Smooth muscle cell (in vitro differentiated cells): ENCODE results near the gene RPL41. TPM values are rescaled to one million over a fixed set of nuclear protein-coding genes. Genes with fewer than 3 reads are reported as not detected.

Experiments
- DNase-seq: peaks from one replicate; lab custom pipeline; 2025; ENCODE audit not compliant: unreplicated experiment; lab: John Stamatoyannopoulos, UW
- H2AFZ ChIP-seq: fragments of 200-600 bp; sonication (generic); 2 replicates; pipeline ENCODE4 v1.6.0; 2016; ENCODE audit warnings: antibody characterized with exemption, low read depth, mild to moderate bottlenecking
- H3F3A ChIP-seq: fragments of 200-600 bp; sonication (generic); 2 replicates; pipeline ENCODE4 v1.6.0; 2017; ENCODE audit warnings: antibody characterized with exemption, low read depth
- H3K27ac ChIP-seq: fragments of 200-600 bp; sonication (generic); 2 replicates; pipeline ENCODE4 v1.5.1; 2016; ENCODE audit warnings: low read depth, mild to moderate bottlenecking
- H3K27me3 ChIP-seq: fragments of 200-600 bp; sonication (generic); 2 replicates; pipeline ENCODE4 v1.6.1; 2016; ENCODE audit warnings: low read depth, mild to moderate bottlenecking
- H3K36me3 ChIP-seq: fragments of 200-600 bp; sonication (generic); 2 replicates; pipeline ENCODE4 v1.5.1; 2016; ENCODE audit warnings: low read depth
- H3K4me1 ChIP-seq: fragments of 200-600 bp; sonication (generic); 2 replicates; pipeline ENCODE4 v1.5.1; 2016; ENCODE audit warnings: low read depth
- H3K4me2 ChIP-seq: fragments of 200-600 bp; sonication (generic); 2 replicates; pipeline ENCODE4 v1.6.0; 2016; ENCODE audit warnings: mild to moderate bottlenecking
- H3K4me3 ChIP-seq: fragments of 200-600 bp; sonication (generic); 2 replicates; pipeline ENCODE4 v1.5.1; 2016; ENCODE audit warnings: mild to moderate bottlenecking
- H3K79me2 ChIP-seq: fragments of 200-600 bp; sonication (generic); 2 replicates; pipeline ENCODE4 v1.6.0; 2016; ENCODE audit warnings: low read depth, mild to moderate bottlenecking
- H3K9ac ChIP-seq: fragments of 200-600 bp; sonication (generic); 2 replicates; pipeline ENCODE4 v1.6.0; 2016; ENCODE audit warnings: low read depth
- H3K9me3 ChIP-seq: fragments of 200-600 bp; sonication (generic); replicated peaks from 2 replicates; pipeline ENCODE4 v1.5.1; 2016; ENCODE audit warnings: low read depth
- H4K20me1 ChIP-seq: fragments of 200-600 bp; sonication (generic); 2 replicates; pipeline ENCODE4 v1.6.0; 2016; ENCODE audit warnings: low read depth
- WGBS: methylation state at CpG from one replicate; pipeline ENCODE4 v1.1.7; 2016; ENCODE audit warnings: low lambda C conversion rate; 5-methylcytosine and 5-hydroxymethylcytosine counted together
- polyA plus RNA-seq: library from polyadenylated mRNA; unstranded; fragments of >200 nt; fragmentation: Nextera tagmentation; extraction: Ambion mirVana; gene quantifications from 2 replicates; pipeline ENCODE4 v1.2.1, GENCODE V29; 2016
- total RNA-seq: library from RNA; depleted of rRNA; stranded (reverse); fragments of >200 nt; gene quantifications from 2 replicates; pipeline ENCODE4 v1.2.3, GENCODE V29; 2014
- TF ChIP-seq, protein P1 (sequence below): fragments of 200-600 bp; sonication (generic); IDR thresholded peaks from 2 replicates; pipeline ENCODE4 v1.5.1; 2017; ENCODE audit warnings: borderline replicate concordance, mild to moderate bottlenecking, antibody characterized with exemption; ENCODE audit not compliant: insufficient read depth, poor library complexity, severe bottlenecking

The RPL41 gene
- total and polyA plus RNA-seq, 2 experiments from 2014 or later: 2,414 to 3,246 TPM

DNA sequence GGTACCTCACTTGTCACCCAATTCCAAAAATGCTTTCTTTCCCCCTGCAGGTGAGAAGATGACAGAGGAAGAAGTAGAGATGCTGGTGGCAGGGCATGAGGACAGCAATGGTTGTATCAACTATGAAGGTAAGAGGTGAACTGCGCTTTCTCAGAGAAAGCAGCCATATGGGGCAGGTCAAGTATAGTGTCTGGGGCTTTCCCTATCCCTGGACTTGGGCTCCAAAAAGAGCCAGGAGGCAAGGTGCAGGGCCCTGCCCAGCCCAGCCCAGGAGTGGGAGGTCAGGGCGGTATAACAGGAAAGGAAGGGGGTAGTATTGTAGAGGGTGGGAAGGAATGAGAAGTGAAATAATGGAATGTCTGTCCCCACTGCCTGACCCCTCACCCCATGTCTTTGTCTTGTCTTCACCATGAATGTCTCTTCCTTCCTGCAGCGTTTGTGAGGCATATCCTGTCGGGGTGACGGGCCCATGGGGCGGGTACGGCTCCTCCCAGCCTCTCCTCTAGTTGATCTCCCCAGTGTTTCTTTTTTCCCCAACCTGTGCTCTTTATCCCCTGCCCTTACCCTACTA, 43.8 kb downstream of the RPL41 start:
- DNase-seq: no peak
- Histone ChIP-seq H3K27me3 (no peaks in the 10 kb centered on the region), H3K36me3 (no peaks in the 10 kb centered on the region), H3K4me1 (peaks cover 42% of the 10 kb centered on the region), H3K79me2 (peaks cover 30% of the 10 kb centered on the region), H3K4me2 (peak overlapping the region; percentile 100), H3F3A (peaks cover 51% of the 10 kb centered on the region), H3K27ac (peak overlapping the region; percentile 82), H3K9me3 (no peaks in the 10 kb centered on the region), H3K9ac (peak overlapping the region; percentile 95), H2AFZ (no peak overlapping the region), H4K20me1 (peaks cover 56% of the 10 kb centered on the region), H3K4me3 (peak overlapping the region; percentile 90)
- 64% methylated on average over 7 of the region's 7 CpGs for WGBS
- TF ChIP-seq, protein P1, sequence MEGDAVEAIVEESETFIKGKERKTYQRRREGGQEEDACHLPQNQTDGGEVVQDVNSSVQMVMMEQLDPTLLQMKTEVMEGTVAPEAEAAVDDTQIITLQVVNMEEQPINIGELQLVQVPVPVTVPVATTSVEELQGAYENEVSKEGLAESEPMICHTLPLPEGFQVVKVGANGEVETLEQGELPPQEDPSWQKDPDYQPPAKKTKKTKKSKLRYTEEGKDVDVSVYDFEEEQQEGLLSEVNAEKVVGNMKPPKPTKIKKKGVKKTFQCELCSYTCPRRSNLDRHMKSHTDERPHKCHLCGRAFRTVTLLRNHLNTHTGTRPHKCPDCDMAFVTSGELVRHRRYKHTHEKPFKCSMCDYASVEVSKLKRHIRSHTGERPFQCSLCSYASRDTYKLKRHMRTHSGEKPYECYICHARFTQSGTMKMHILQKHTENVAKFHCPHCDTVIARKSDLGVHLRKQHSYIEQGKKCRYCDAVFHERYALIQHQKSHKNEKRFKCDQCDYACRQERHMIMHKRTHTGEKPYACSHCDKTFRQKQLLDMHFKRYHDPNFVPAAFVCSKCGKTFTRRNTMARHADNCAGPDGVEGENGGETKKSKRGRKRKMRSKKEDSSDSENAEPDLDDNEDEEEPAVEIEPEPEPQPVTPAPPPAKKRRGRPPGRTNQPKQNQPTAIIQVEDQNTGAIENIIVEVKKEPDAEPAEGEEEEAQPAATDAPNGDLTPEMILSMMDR: no peak

DNA sequence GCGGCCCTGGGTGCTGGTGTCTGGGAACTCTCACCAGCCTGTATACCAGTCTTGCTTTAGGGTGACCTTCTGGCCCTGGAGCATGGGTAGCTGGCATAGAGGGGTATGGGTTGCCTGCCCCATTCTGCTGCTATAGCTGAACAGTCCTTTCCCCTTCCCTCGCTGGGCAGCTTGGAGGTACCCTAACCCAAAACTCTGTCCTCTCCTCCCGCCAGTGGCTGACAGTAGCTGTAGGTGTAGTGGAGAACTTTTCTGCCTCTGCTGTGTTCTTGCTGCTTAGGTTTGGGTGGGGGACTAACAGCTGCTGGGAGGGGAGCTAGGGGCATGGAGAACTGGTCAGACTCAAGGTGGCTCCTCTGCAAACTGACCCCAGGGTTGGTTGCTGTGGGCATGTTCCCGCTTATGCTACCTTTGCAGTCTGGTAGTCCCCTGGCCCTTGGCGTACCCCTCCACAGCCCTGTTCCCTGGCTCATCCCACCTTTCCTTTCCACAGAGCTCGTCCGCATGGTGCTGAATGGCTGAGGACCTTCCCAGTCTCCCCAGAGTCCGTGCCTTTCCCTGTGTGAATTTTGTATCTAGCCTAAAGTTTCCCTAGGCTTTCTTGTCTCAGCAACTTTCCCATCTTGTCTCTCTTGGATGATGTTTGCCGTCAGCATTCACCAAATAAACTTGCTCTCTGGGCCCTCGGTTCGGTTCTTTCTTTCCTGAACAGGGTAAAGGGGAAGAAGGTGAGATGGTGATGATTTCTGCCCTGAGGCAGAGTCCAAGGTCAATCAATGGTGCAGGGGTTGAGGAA, 44.7 kb downstream of the RPL41 start:
- peaks cover 30% of the 10 kb centered on the region for H3K79me2 ChIP-seq
- peak overlapping the region; percentile 90 for H3K4me3 ChIP-seq
- DNase-seq: no peak
- H4K20me1 ChIP-seq: peaks cover 56% of the 10 kb centered on the region
- 84% methylated on average over 11 of the region's 11 CpGs for WGBS
- H3K27ac ChIP-seq: peak overlapping the region; percentile 82
- H3K4me1 ChIP-seq: peaks cover 42% of the 10 kb centered on the region
- H3F3A ChIP-seq: peaks cover 58% of the 10 kb centered on the region
- H3K9me3 ChIP-seq: no peaks in the 10 kb centered on the region
- H3K4me2 ChIP-seq: peak overlapping the region; percentile 100
- no peak overlapping the region for H2AFZ ChIP-seq
- TF ChIP-seq, protein P1: no peak
- no peaks in the 10 kb centered on the region for H3K36me3 ChIP-seq
- peak overlapping the region; percentile 95 for H3K9ac ChIP-seq
- no peaks in the 10 kb centered on the region for H3K27me3 ChIP-seq

DNA sequence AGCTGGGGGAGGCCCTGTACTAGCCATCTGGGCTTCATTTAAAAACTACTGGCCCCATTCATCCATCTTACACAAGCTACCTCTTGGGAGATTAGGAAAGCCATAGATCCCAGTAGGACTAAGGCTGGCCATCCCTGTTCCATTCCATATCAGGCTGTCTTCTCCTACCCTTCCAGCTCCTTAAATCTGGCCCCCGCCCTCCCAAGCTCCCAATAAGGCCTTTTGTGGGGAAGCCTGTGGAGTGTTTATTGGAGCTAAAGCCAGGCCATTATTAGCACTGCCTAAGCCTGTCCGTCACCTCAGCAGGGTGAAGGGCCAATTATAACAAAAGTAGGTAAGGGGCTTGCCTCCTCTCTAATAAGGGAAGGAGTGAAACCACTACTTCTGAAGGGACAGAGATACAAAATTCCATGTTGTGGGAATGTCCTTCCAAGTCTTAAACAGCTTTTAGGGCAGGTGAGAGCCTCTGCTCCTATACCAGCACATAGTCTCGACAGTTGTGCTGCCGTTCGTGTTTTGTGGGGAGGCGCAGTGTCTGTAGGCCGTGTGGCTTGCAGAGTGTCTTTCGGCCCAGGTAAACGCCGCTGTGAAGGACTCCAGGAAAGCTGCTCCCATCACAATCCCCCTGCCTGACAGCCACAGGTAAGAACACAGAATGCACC, 45.4 kb downstream of the RPL41 start:
- Histone ChIP-seq H3K27me3 (no peaks in the 10 kb centered on the region), H3K4me1 (peaks cover 40% of the 10 kb centered on the region), H3K36me3 (no peaks in the 10 kb centered on the region), H3F3A (peaks cover 59% of the 10 kb centered on the region), H4K20me1 (peaks cover 56% of the 10 kb centered on the region), H3K9me3 (no peaks in the 10 kb centered on the region), H3K79me2 (peaks cover 30% of the 10 kb centered on the region), H3K4me2 (peak overlapping the region; percentile 100), H3K9ac (no peak overlapping the region), H3K4me3 (no peak overlapping the region), H2AFZ (no peak overlapping the region), H3K27ac (peak overlapping the region; percentile 82)
- TF ChIP-seq, protein P1: no peak
- DNase-seq: no peak
- 92% methylated on average over 10 of the region's 10 CpGs for WGBS
